Activated CD8-positive, alpha-beta T cell treated with anti-CD3 and anti-CD28 coated beads for 36 hours (primary cell): ENCODE measurements around the gene CENPB. TPM values are rescaled to one million over a fixed set of nuclear protein-coding genes. Genes with fewer than 3 reads are reported as not detected.

ENCODE experiments used
- ATAC-seq: fragments of 200-7000 bp; cut with Tn5 transposase; one replicate; pipeline ENCODE4 v1.10.0; 2021; ENCODE audit warnings: mild to moderate bottlenecking, moderate library complexity
- CTCF ChIA-PET: fragments of 350-600 bp; sonication (Branson Sonifier 250); formaldehyde crosslinking; loops from one replicate; lab custom pipeline; 2021; ENCODE audit warnings: antibody characterized with exemption; lab: Charles Lee
- POLR2A ChIA-PET: fragments of 350-600 bp; sonication (Branson Sonifier 250); formaldehyde crosslinking; loops from one replicate; lab custom pipeline; 2021; ENCODE audit warnings: antibody characterized with exemption; lab: Charles Lee
- DNase-seq: peaks from one replicate; pipeline ENCODE4 v3.0.0-alpha.2; 2020
- H3K27ac Mint-ChIP-seq: one replicate; pipeline ENCODE4 v1.8.0; 2021; ENCODE audit warnings: mild to moderate bottlenecking, mixed read lengths
- H3K27me3 Mint-ChIP-seq: one replicate; pipeline ENCODE4 v1.8.0; 2021; ENCODE audit warnings: mixed read lengths
- H3K36me3 Mint-ChIP-seq: one replicate; pipeline ENCODE4 v1.8.0; 2021; ENCODE audit warnings: low read depth, mixed read lengths
- H3K4me1 Mint-ChIP-seq: one replicate; pipeline ENCODE4 v1.8.0; 2021; ENCODE audit warnings: low read depth, mixed read lengths
- H3K4me3 Mint-ChIP-seq: one replicate; pipeline ENCODE4 v1.8.0; 2021; ENCODE audit warnings: mild to moderate bottlenecking, moderate library complexity, mixed read lengths
- H3K9me3 Mint-ChIP-seq: one replicate; pipeline ENCODE4 v1.8.0; 2021; ENCODE audit warnings: mixed read lengths
- intact Hi-C: fragments of 100-400 bp; cut with micrococcal nuclease; formaldehyde crosslinking; loops from one replicate; pipeline ENCODE4 v1.10.0; 2022
- total RNA-seq, 2 experiments: library from RNA; stranded (reverse); gene quantifications; one replicate each; pipeline ENCODE4 v1.2.3, GENCODE V29; 2021
- TF ChIP-seq, protein P1 (sequence below): fragments of 200-600 bp; IDR thresholded peaks from one replicate; pipeline ENCODE4 v1.8.0; 2022; ENCODE audit warnings: antibody characterized with exemption, mild to moderate bottlenecking

The CENPB gene
- total RNA-seq, 2 experiments from 2014 or later = 35.0 to 35.4 TPM

DNA sequence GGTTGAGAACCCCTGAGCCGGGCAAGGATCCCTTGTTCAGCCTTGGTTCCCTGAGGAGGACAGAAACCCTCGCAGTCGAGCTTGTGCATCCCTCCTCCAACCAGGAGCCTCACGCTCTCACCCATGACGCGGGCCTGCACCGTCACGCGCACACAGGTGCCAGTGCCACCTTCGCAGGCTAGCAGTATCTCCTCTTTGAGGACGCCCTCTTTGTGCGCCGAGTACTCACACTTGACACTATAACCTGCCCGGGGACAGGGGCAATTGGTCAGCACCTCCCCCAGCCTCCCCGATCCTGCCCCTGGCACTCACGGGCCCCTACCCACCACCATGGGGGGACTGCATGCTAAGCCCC, 32.3 kb downstream of the CENPB start:
- ChIA-PET POLR2A (interaction anchor here (1.1 kb wide), 1 partner anchor 10 kb away, joined by 6 read pairs; no protein-coding TSS in a partner anchor), CTCF (interaction anchor here (2.1 kb wide), 1 partner anchor 13 kb away, joined by 24 read pairs; the partner anchor contains the start of gene ADISSP)
- ATAC-seq (no peak), DNase-seq (no peak)
- Mint-ChIP-seq H3K36me3 (peaks cover 16% of the 10 kb centered on the region), H3K9me3 (no peaks in the 10 kb centered on the region), H3K4me1 (peaks cover 8% of the 10 kb centered on the region), H3K27ac (no peak overlapping the region), H3K4me3 (no peak overlapping the region), H3K27me3 (no peaks in the 10 kb centered on the region)
- intact Hi-C loops = no loop called here
- TF ChIP-seq, protein P1, sequence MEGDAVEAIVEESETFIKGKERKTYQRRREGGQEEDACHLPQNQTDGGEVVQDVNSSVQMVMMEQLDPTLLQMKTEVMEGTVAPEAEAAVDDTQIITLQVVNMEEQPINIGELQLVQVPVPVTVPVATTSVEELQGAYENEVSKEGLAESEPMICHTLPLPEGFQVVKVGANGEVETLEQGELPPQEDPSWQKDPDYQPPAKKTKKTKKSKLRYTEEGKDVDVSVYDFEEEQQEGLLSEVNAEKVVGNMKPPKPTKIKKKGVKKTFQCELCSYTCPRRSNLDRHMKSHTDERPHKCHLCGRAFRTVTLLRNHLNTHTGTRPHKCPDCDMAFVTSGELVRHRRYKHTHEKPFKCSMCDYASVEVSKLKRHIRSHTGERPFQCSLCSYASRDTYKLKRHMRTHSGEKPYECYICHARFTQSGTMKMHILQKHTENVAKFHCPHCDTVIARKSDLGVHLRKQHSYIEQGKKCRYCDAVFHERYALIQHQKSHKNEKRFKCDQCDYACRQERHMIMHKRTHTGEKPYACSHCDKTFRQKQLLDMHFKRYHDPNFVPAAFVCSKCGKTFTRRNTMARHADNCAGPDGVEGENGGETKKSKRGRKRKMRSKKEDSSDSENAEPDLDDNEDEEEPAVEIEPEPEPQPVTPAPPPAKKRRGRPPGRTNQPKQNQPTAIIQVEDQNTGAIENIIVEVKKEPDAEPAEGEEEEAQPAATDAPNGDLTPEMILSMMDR = no peak

DNA sequence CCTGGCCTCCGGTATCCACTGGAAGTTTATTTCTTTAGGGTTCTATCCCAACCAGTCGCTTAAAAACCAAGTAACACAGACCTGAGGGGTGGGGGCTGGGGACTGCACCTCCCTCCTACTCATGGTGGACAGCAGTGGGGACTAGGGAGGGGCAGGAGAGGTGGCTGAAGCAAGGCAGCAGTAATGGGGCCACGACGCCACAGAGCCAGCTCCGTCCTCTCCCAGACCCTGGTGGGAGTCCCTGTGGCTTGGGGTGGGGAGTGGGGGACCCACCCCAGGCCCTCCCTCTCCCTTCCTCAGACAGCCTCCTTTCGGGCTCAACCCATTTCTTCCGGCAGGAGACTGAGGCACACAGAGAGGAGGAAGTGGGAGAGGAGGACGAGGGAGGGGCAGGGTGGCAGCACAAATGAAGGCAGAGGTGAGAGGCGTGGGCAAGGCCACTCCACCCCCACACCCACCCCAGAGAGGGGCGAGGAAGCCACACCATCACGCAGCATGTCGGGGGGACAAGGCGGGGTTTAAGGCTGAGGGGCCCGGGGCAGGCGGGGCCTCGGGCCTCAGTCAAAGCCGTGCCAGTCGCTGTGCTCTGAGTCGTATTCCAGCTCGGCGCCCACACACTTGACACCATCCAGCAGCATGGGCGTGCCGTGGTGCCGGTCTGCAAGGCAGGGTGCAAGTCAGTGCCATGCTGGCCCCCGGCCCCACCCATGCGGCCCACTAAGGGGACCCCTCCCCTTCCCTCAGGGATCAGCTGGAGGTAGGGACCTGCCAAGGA, 32.9 kb downstream of the CENPB start:
- Mint-ChIP-seq H3K4me1 (peaks cover 8% of the 10 kb centered on the region), H3K27me3 (no peaks in the 10 kb centered on the region), H3K27ac (no peak overlapping the region), H3K9me3 (no peaks in the 10 kb centered on the region), H3K36me3 (peaks cover 16% of the 10 kb centered on the region), H3K4me3 (no peak overlapping the region)
- POLR2A ChIA-PET = no interaction called here
- no peak for ATAC-seq
- no peak for DNase-seq
- TF ChIP-seq, protein P1 = no peak
- intact Hi-C loops = no loop called here
- CTCF ChIA-PET = interaction anchor here (1.0 to 2.1 kb wide), 9 partner anchors 11 to 165 kb away, joined by 3 to 24 read pairs (median 4); partner anchors contain the start of gene ADISSP

DNA sequence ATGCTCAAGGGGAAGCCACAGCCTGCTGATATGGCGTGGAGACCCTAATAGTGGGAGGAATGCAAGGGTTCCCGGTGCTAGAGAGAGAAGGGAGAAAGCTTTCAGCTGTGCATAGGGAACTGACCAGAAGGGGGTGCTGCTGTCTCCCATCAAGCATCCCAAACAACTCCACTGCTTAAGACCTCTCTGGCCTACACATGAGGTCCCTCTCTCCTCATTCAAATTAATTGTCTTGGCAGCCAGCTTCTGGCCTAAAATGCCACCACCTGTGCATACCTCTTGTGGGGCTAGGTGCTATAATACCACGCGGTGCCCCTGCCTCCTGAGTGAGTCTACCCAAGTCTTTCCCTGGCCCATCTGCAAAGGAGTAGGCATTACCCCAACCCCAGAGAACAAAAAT, 33.4 kb downstream of the CENPB start:
- H3K27ac Mint-ChIP-seq = no peak overlapping the region
- H3K36me3 Mint-ChIP-seq = peaks cover 13% of the 10 kb centered on the region
- H3K9me3 Mint-ChIP-seq = no peaks in the 10 kb centered on the region
- intact Hi-C loops = no loop called here
- POLR2A ChIA-PET = interaction anchor here (1.4 kb wide), 1 partner anchor 14 kb away, joined by 4 read pairs; the partner anchor contains the start of gene ADISSP
- CTCF ChIA-PET = interaction anchor here (0.7 to 2.1 kb wide), 13 partner anchors 9 to 332 kb away, joined by 3 to 24 read pairs (median 3); partner anchors contain the start of gene ADISSP
- TF ChIP-seq, protein P1 = peak; percentile 60
- DNase-seq (peak; percentile 83), ATAC-seq (peak; percentile 72)
- H3K4me3 Mint-ChIP-seq = no peak overlapping the region
- H3K27me3 Mint-ChIP-seq = no peaks in the 10 kb centered on the region
- H3K4me1 Mint-ChIP-seq = peaks cover 8% of the 10 kb centered on the region

DNA sequence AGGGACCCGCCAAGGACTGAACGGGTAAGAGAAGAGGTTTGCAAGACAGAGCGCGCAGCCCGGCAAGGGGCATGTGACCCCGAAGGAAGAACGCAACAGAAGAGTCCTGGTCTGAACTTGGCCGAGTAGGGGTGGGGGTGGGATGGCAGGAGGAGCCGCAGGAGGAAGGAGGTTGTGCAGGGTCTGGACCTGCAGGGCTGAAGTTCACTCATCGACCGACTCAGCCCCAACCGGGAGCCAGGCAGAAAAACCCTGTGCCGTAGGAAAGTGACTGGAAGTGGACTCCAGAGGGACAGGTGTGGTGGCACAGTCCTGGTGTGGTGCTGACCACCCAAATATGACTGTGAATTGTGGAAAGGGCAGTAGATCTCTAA, 34.2 kb downstream of the CENPB start:
- ChIA-PET CTCF (interaction anchor here (0.7 to 2.5 kb wide), 12 partner anchors 8 to 333 kb away, joined by 3 to 24 read pairs (median 4); partner anchors contain the start of gene ADISSP), POLR2A (interaction anchor here (1.4 to 1.7 kb wide), 2 partner anchors 15 to 44 kb away, joined by 3 to 4 read pairs; partner anchors contain the start of genes ADISSP and CDC25B)
- peak overlapping the region; percentile 29 for H3K4me3 Mint-ChIP-seq
- intact Hi-C loops = no loop called here
- no peak for ATAC-seq
- TF ChIP-seq, protein P1 = no peak
- peaks cover 8% of the 10 kb centered on the region for H3K4me1 Mint-ChIP-seq
- no peak for DNase-seq
- no peaks in the 10 kb centered on the region for H3K27me3 Mint-ChIP-seq
- H3K9me3 Mint-ChIP-seq = no peaks in the 10 kb centered on the region
- no peak overlapping the region for H3K27ac Mint-ChIP-seq
- peaks cover 7% of the 10 kb centered on the region for H3K36me3 Mint-ChIP-seq
